ENCODE data around the gene WNT1. TPM values are rescaled to one million over a fixed set of nuclear protein-coding genes. Genes with fewer than 3 reads are reported as not detected.

WNT1 gene
- total and polyA plus RNA-seq, 2 of the 4 experiments (the other 2 are of a cell fraction) = not detected

DNA sequence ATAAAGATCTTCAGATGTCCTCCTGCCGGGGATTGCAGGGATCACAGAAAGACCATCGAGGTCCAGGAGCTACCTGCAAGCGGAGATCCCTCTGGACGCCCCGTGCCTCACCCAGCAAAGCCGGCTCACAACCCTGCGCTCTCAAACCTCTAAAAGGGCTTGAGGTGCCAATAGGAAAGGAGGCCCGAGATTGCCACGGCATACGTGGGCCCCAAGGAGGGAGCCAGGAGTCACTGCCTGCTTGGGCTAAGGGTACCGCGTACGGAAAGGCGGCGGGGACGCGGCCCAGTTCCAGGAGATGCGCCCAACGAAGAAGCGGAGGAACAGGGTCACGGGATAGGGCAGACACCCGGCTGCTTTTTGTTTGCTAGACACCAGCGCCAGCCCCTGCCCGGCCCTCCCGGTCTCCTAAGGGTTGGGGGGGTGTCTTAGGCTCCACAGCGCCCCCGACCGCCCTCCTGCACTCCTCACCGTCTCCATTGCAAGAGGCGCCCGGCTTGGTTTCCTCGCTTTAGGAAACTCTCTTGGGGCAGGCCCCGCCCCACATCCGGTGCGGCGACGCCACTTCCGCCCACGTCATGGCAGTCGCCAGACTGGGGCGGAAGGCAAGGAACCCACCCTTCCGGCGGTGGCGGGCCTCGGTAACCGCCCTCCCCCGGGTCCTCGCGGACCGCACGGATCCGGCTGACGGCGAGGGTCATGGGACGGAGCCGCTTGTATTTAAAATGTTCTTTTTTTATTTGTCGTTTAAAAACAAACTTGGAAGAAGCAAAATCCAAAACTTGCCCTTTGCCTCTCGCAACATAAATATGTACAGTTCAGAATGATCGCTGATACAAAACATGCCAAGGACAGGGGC lies 40.4 kb downstream of the WNT1 start, which contains the start of gene PRKAG1:
Gene PRKAG1 (minus strand): TSS at position 516 of the 859 bp plus-strand sequence. CDS start 36 bp downstream, at position 480.
- Histone ChIP-seq H3K9ac (ENCODE audit: low read depth, low read length) (peak within 1 kb of the TSS; percentile 91), H3K18ac (ENCODE audit: low read depth, low read length) (peak within 1 kb of the TSS; percentile 65), H2AK9ac (replicated peaks; ENCODE audit: low read depth, low read length, poor library complexity) (peak within 1 kb of the TSS; percentile 93), H3K4ac (ENCODE audit: low read depth, low read length) (peak within 1 kb of the TSS; percentile 99), H3K14ac (replicated peaks; ENCODE audit: low read depth, low read length) (peak within 1 kb of the TSS; percentile 97), H2BK5ac (ENCODE audit: low read depth, low read length, poor library complexity, severe bottlenecking) (peak within 1 kb of the TSS; percentile 93), H2BK20ac (ENCODE audit: low read depth, low read length) (0 out of 2 replicates have a peak within 1 kb of the TSS, but pooled peaks have one; percentile 22), H4K91ac (ENCODE audit: insufficient read depth, low read depth, low read length) (peak within 1 kb of the TSS; percentile 98), H3K9me3 (ENCODE audit: control insufficient read depth, insufficient read depth, low read length) (no peaks in the 10 kb centered on the region), H3K4me1 (ENCODE audit: control insufficient read depth, insufficient read depth, low read length) (peaks cover 3% of the 10 kb centered on the region), H2AK5ac (ENCODE audit: low read depth, low read length) (peak within 1 kb of the TSS; percentile 98), H3K27ac (ENCODE audit: insufficient read depth, low read length) (peak within 1 kb of the TSS; percentile 92), H3K23ac (ENCODE audit: low read depth, low read length) (peak within 1 kb of the TSS; percentile 94), H4K5ac (ENCODE audit: low read depth, low read length) (peak within 1 kb of the TSS; percentile 97), H3K36me3 (ENCODE audit: control insufficient read depth, insufficient read depth, low read length) (peaks cover 25% of the 10 kb centered on the region), H2BK120ac (ENCODE audit: low read depth, low read length) (peak within 1 kb of the TSS; percentile 54; the same call in 1 of the 2 replicates), H3K27me3 (ENCODE audit: control insufficient read depth, insufficient read depth, low read length) (no peaks in the 10 kb centered on the region), H2AFZ (replicated peaks; ENCODE audit: low read length, poor library complexity) (peak within 1 kb of the TSS; percentile 93), H3K4me3 (ENCODE audit: insufficient read depth, low read depth, low read length) (peak within 1 kb of the TSS; percentile 71), H2BK15ac (ENCODE audit: low read depth, low read length) (peak within 1 kb of the TSS; percentile 57; the same call in 1 of the 3 replicates), H3K79me1 (ENCODE audit: low read depth in 1 of 2, low read length in 2 of 2) (peaks cover 31 to 49% of the 10 kb centered on the region in 2 experiments), H4K8ac (ENCODE audit: low read depth in 2 of 2, low read length in 2 of 2) (peak within 1 kb of the TSS; percentile 100), H3K9me1 (ENCODE audit: insufficient read depth, low read length) (peaks cover 4% of the 10 kb centered on the region), H3K56ac (ENCODE audit: extremely low read depth, insufficient read depth, low read length) (peak within 1 kb of the TSS; percentile 88), H3K4me2 (ENCODE audit: low read depth, low read length) (peak within 1 kb of the TSS; percentile 93), H4K20me1 (ENCODE audit: insufficient read depth, low read length) (peaks cover 8% of the 10 kb centered on the region; the same call in 1 of the 2 replicates)
- in situ Hi-C loops (cut with MboI; ENCODE audit: low sequenced_read_pairs) (no loop called here), intact Hi-C loops (cut with micrococcal nuclease) (no loop called here), dilution Hi-C loops (cut with HindIII; ENCODE audit: low sequenced_read_pairs, unreplicated experiment) (no loop called here)
- ATAC-seq (ENCODE audit: low read depth) (peak; percentile 86), DNase-seq (peak; percentile 97)
- 0% methylated on average over 12 of the region's 59 CpGs; no CpG with 5 or more reads in 1 of the 2 experiments for WGBS, 2 experiments (ENCODE audit: extremely low coverage in 2 of 2, insufficient read length in 1 of 2)
- BruUV-seq (replicated peaks) = no TSS peak
- CTCF ChIA-PET = interaction anchor here (0.6 to 1.0 kb wide), 2 partner anchors 10 to 12 kb away, joined by 3 to 5 read pairs; no protein-coding TSS in a partner anchor
- POLR2A ChIA-PET (ENCODE audit: unreplicated experiment) = no interaction called here
- no peak for TF ChIP-seq BHLHE40 (IDR thresholded peaks at IDR 0.05; ENCODE audit: low read depth, low read length)
- no peak for TF ChIP-seq SMC3 (IDR thresholded peaks at IDR 0.05; ENCODE audit: low read depth, low read length)
- peak; percentile 97 for TF ChIP-seq POLR2A (IDR thresholded peaks at IDR 0.05; ENCODE audit: low read depth, low read length)
- TF ChIP-seq, protein P1, sequence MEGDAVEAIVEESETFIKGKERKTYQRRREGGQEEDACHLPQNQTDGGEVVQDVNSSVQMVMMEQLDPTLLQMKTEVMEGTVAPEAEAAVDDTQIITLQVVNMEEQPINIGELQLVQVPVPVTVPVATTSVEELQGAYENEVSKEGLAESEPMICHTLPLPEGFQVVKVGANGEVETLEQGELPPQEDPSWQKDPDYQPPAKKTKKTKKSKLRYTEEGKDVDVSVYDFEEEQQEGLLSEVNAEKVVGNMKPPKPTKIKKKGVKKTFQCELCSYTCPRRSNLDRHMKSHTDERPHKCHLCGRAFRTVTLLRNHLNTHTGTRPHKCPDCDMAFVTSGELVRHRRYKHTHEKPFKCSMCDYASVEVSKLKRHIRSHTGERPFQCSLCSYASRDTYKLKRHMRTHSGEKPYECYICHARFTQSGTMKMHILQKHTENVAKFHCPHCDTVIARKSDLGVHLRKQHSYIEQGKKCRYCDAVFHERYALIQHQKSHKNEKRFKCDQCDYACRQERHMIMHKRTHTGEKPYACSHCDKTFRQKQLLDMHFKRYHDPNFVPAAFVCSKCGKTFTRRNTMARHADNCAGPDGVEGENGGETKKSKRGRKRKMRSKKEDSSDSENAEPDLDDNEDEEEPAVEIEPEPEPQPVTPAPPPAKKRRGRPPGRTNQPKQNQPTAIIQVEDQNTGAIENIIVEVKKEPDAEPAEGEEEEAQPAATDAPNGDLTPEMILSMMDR (conservative IDR thresholded peaks at IDR 0.05; ENCODE audit: low read depth, low read length) = peak; percentile 71
- TF ChIP-seq RCOR1 (IDR thresholded peaks at IDR 0.05; ENCODE audit: insufficient replicate concordance, low read length) = no peak
- no peak for TF ChIP-seq RFX5 (IDR thresholded peaks at IDR 0.05; ENCODE audit: low read depth, low read length)
- 0 out of 2 replicates have a peak, but pooled peaks have one; percentile 16 for TF ChIP-seq RAD21 (IDR thresholded peaks at IDR 0.05; ENCODE audit: low read length)
- 0 out of 2 replicates have a peak, but pooled peaks have one; percentile 69 for TF ChIP-seq CHD1 (IDR thresholded peaks at IDR 0.05; ENCODE audit: low read depth, low read length)
- no peak for TF ChIP-seq MAFK (IDR thresholded peaks at IDR 0.05; ENCODE audit: low read depth, low read length)
- TF ChIP-seq, protein P2, sequence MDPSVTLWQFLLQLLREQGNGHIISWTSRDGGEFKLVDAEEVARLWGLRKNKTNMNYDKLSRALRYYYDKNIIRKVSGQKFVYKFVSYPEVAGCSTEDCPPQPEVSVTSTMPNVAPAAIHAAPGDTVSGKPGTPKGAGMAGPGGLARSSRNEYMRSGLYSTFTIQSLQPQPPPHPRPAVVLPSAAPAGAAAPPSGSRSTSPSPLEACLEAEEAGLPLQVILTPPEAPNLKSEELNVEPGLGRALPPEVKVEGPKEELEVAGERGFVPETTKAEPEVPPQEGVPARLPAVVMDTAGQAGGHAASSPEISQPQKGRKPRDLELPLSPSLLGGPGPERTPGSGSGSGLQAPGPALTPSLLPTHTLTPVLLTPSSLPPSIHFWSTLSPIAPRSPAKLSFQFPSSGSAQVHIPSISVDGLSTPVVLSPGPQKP (IDR thresholded peaks at IDR 0.05; ENCODE audit: borderline replicate concordance, low read depth, low read length) = no peak
- TF ChIP-seq MXI1 (IDR thresholded peaks at IDR 0.05; ENCODE audit: borderline replicate concordance, low read depth, low read length) = no peak; the same call in 1 of the 2 replicates
- TF ChIP-seq MAZ (IDR thresholded peaks at IDR 0.05; ENCODE audit: borderline replicate concordance, low read depth, low read length) = peak; percentile 88
- TF ChIP-seq FOS (IDR thresholded peaks at IDR 0.05; ENCODE audit: low read depth, low read length) = no peak
- peak; percentile 36; the same call in 1 of the 2 replicates for TF ChIP-seq CEBPB (IDR thresholded peaks at IDR 0.05; ENCODE audit: low read depth, low read length)
- TF ChIP-seq NFE2L2 (IDR thresholded peaks at IDR 0.05; ENCODE audit: low read depth, low read length) = no peak

All from IMR-90 (cell line).